NCI-H1105 treated with DMSO at 0.1 percent for 48 hours (cell line): ENCODE measurements around the gene RPS19.
"Not testable (repeated sequence)": the region's sequence is repeated elsewhere in the genome, so short reads cannot be mapped to it uniquely, and the experiment has no call there.

Source experiments
- DNase-seq: peaks from one replicate; lab custom pipeline; 2025; lab: John Stamatoyannopoulos, UW

The RPS19 gene

GRCh38 chr19:41860419-41861115 is 512 bp downstream of the RPS19 start:
- peak; percentile 3 for DNase-seq

GRCh38 chr19:41861116-41861768 is 1.2 kb downstream of the RPS19 start:
- DNase-seq: no peak

- no peak for DNase-seq
Measured at GRCh38 chr19:41861846-41862245, 1.8 kb downstream of the RPS19 start.

- DNase-seq: no peak
Measured at GRCh38 chr19:41862445-41862986, 2.5 kb downstream of the RPS19 start.

- DNase-seq: no peak
Measured at GRCh38 chr19:41863209-41863931, 3.3 kb downstream of the RPS19 start.

GRCh38 chr19:41864374-41864773 is 4.3 kb downstream of the RPS19 start:
- DNase-seq: no peak

GRCh38 chr19:41866284-41866683 is 6.2 kb downstream of the RPS19 start:
- no peak for DNase-seq

- DNase-seq: peak; percentile 47
Measured at GRCh38 chr19:41868120-41868988, 8.3 kb downstream of the RPS19 start.

GRCh38 chr19:41868989-41869300 is 8.9 kb downstream of the RPS19 start:
- no peak for DNase-seq

- DNase-seq: peak; percentile 43
Measured at GRCh38 chr19:41869374-41869955, 9.4 kb downstream of the RPS19 start.

- DNase-seq: no peak
Measured at GRCh38 chr19:41870401-41870873, 10.4 kb downstream of the RPS19 start.

- DNase-seq: no peak
Measured at GRCh38 chr19:41871573-41872383, 11.7 kb downstream of the RPS19 start.

GRCh38 chr19:41872384-41872774 is 12.3 kb downstream of the RPS19 start:
- DNase-seq: no peak

GRCh38 chr19:41872775-41873647 is 13.0 kb downstream of the RPS19 start:
- peak; percentile 50 for DNase-seq

- not testable (repeated sequence) for DNase-seq
Measured at GRCh38 chr19:41875973-41876372, 15.9 kb downstream of the RPS19 start.

GRCh38 chr19:41876847-41877832 is 17.1 kb downstream of the RPS19 start, which contains the start of gene CD79A:
Gene CD79A, plus strand, starts transcription at chr19:41877279. Its CDS starts 26 bp downstream, at chr19:41877305.
- no peak for DNase-seq

- no peak for DNase-seq
Measured at GRCh38 chr19:41877916-41878905, 18.2 kb downstream of the RPS19 start.
